Neutrophil (primary cell): ENCODE measurements around the gene IL22RA1.

Source experiments
- H3K27ac ChIP-seq: fragments of 200-600 bp; sonication (generic); 2 replicates; pipeline ENCODE4 v1.5.1; 2016; ENCODE audit warnings: mild to moderate bottlenecking, moderate library complexity
- H3K27me3 ChIP-seq: fragments of 200-600 bp; sonication (generic); 2 replicates; pipeline ENCODE4 v1.6.0; 2016; ENCODE audit warnings: mild to moderate bottlenecking
- H3K36me3 ChIP-seq: fragments of 200-600 bp; sonication (generic); 2 replicates; pipeline ENCODE4 v1.5.1; 2017
- H3K4me1 ChIP-seq, 2 experiments: fragments of 200-600 bp in 1 of 2; sonication (generic) in 1 of 2; 1 replicate in 1 of 2; 2 replicates in 1 of 2; pipeline versions ENCODE4 v1.5.1 to v1.6.1; 2013 to 2016; ENCODE audit warnings: low read depth in 1 of 2, low read length in 1 of 2, mild to moderate bottlenecking in 1 of 2, moderate library complexity in 1 of 2; ENCODE audit not compliant: control insufficient read depth in 1 of 2, insufficient read depth in 1 of 2
- H3K4me3 ChIP-seq, 2 experiments: fragments of 200-600 bp in 1 of 2; sonication (generic) in 1 of 2; 1 replicate in 1 of 2; 2 replicates in 1 of 2; pipeline ENCODE4 v1.5.1; 2013 to 2016; ENCODE audit warnings: low read depth in 1 of 2, low read length in 1 of 2, mild to moderate bottlenecking in 1 of 2, moderate library complexity in 1 of 2
- H3K9me3 ChIP-seq: fragments of 200-600 bp; sonication (generic); 2 replicates; pipeline ENCODE4 v1.5.1; 2016
- CTCF ChIP-seq: fragments of 200-600 bp; sonication (generic); IDR thresholded peaks from 2 replicates; pipeline ENCODE4 v1.5.1; 2016; ENCODE audit warnings: antibody characterized with exemption

The IL22RA1 gene

GRCh38 chr1:24149866-24150233 is 6.9 kb upstream of the IL22RA1 start:
- Histone ChIP-seq H3K36me3 (no peaks in the 10 kb centered on the region), H3K4me1 (peaks cover 5 to 8% of the 10 kb centered on the region in 2 experiments), H3K9me3 (no peaks in the 10 kb centered on the region), H3K27ac (no peak overlapping the region), H3K27me3 (peaks cover 62% of the 10 kb centered on the region), H3K4me3 (no peak overlapping the region)
- TF ChIP-seq CTCF: no peak

GRCh38 chr1:24147816-24148215 is 4.9 kb upstream of the IL22RA1 start:
- TF ChIP-seq CTCF: no peak
- H3K36me3 ChIP-seq: no peaks in the 10 kb centered on the region
- peaks cover 5 to 8% of the 10 kb centered on the region in 2 experiments for H3K4me1 ChIP-seq
- no peak overlapping the region for H3K4me3 ChIP-seq
- no peak overlapping the region for H3K27ac ChIP-seq
- peaks cover 63% of the 10 kb centered on the region for H3K27me3 ChIP-seq
- H3K9me3 ChIP-seq: no peaks in the 10 kb centered on the region

GRCh38 chr1:24147194-24147593 is 4.3 kb upstream of the IL22RA1 start:
- H3K27ac ChIP-seq: no peak overlapping the region
- no peak overlapping the region for H3K4me3 ChIP-seq
- no peak for TF ChIP-seq CTCF
- no peaks in the 10 kb centered on the region for H3K36me3 ChIP-seq
- H3K27me3 ChIP-seq: peaks cover 59% of the 10 kb centered on the region
- no peaks in the 10 kb centered on the region for H3K9me3 ChIP-seq
- H3K4me1 ChIP-seq: peaks cover 5 to 8% of the 10 kb centered on the region in 2 experiments

- H3K27me3 ChIP-seq: peaks cover 16% of the 10 kb centered on the region
- H3K9me3 ChIP-seq: no peaks in the 10 kb centered on the region
- H3K36me3 ChIP-seq: no peaks in the 10 kb centered on the region
- no peak overlapping the region for H3K4me3 ChIP-seq
- no peak overlapping the region for H3K27ac ChIP-seq
- H3K4me1 ChIP-seq: no peaks in the 10 kb centered on the region
- TF ChIP-seq CTCF: no peak
Observed at GRCh38 chr1:24141311-24141997, 1.5 kb downstream of the IL22RA1 start.

- peaks cover 10% of the 10 kb centered on the region for H3K27me3 ChIP-seq
Observed at GRCh38 chr1:24140741-24141181, 2.2 kb downstream of the IL22RA1 start.

More at GRCh38 chr1:24140741-24141181, 2.2 kb downstream of the IL22RA1 start:
- Histone ChIP-seq H3K9me3 (no peaks in the 10 kb centered on the region), H3K36me3 (no peaks in the 10 kb centered on the region), H3K27ac (no peak overlapping the region), H3K4me1 (no peaks in the 10 kb centered on the region), H3K4me3 (no peak overlapping the region)
- no peak for TF ChIP-seq CTCF
